NOMO-1 treated with dmso at 0.1 percent for 144 hours (cell line): Measurements from ENCODE around the gene PRR12.
A peak's percentile ranks its signal among the peaks of the same experiment; 100 is the strongest.

ENCODE experiments used
- DNase-seq: peaks from one replicate; lab custom pipeline; 2025; ENCODE audit not compliant: unreplicated experiment; lab: John Stamatoyannopoulos, UW

Gene PRR12

GRCh38 chr19:49564616-49565045 is 26.4 kb upstream of the PRR12 start:
- no peak for DNase-seq

- DNase-seq, result no peak
These were observed 25.7 kb upstream of the PRR12 start for GRCh38 chr19:49565261-49565660.

GRCh38 chr19:49566302-49566701 is 24.7 kb upstream of the PRR12 start:
- DNase-seq, result no peak

- no peak for DNase-seq
These were observed 23.0 kb upstream of the PRR12 start for GRCh38 chr19:49567861-49568441.

GRCh38 chr19:49570138-49570856 is 20.7 kb upstream of the PRR12 start:
- DNase-seq, result peak; percentile 50

GRCh38 chr19:49570997-49571676 is 19.8 kb upstream of the PRR12 start:
- no peak for DNase-seq

- no peak for DNase-seq
These were observed 18.0 kb upstream of the PRR12 start for GRCh38 chr19:49573009-49573408.

- DNase-seq, result no peak
These were observed 17.6 kb upstream of the PRR12 start for GRCh38 chr19:49573425-49573824.

- no peak for DNase-seq
These were observed 16.7 kb upstream of the PRR12 start for GRCh38 chr19:49574206-49574755.

- DNase-seq, result no peak
These were observed 11.8 kb upstream of the PRR12 start for GRCh38 chr19:49579193-49579592.

GRCh38 chr19:49579947-49580263 is 11.1 kb upstream of the PRR12 start:
- DNase-seq, result no peak

GRCh38 chr19:49580264-49581006 is 10.5 kb upstream of the PRR12 start, which contains the start of gene NOSIP:
Gene NOSIP, minus strand, starts transcription at chr19:49580556. Its CDS starts 19,865 bp downstream, at chr19:49560691.
- DNase-seq, result peak; percentile 96

GRCh38 chr19:49581007-49581508 is 9.9 kb upstream of the PRR12 start, which contains the start of gene PRRG2:
Gene PRRG2, plus strand, starts transcription at chr19:49581316. Its CDS starts 1,904 bp downstream, at chr19:49583220.
- DNase-seq, result no peak

- no peak for DNase-seq
These were observed 7.7 kb upstream of the PRR12 start for GRCh38 chr19:49583239-49583638.

- DNase-seq, result no peak
These were observed 6.0 kb upstream of the PRR12 start for GRCh38 chr19:49585023-49585422.

- no peak for DNase-seq
These were observed 3.8 kb upstream of the PRR12 start for GRCh38 chr19:49587227-49587626.

- no peak for DNase-seq
These were observed 2.4 kb upstream of the PRR12 start for GRCh38 chr19:49588365-49589122.

GRCh38 chr19:49589502-49589905 is 1.5 kb upstream of the PRR12 start:
- no peak for DNase-seq

GRCh38 chr19:49590071-49590970 is 661 bp upstream of the PRR12 start:
- peak; percentile 98 for DNase-seq
